NCI-H1105 treated with DMSO at 0.1 percent for 48 hours (cell line): ENCODE measurements around the gene CELA3A.
"Not testable (repeated sequence)": the region's sequence is repeated elsewhere in the genome, so short reads cannot be mapped to it uniquely, and the experiment has no call there.

Experiments
- DNase-seq: peaks from one replicate; lab custom pipeline; 2025; lab: John Stamatoyannopoulos, UW

Gene CELA3A

GRCh38 chr1:21981253-21981652 lies 20.2 kb upstream of the CELA3A start:
- not testable (repeated sequence) for DNase-seq

GRCh38 chr1:21982122-21982521 lies 19.3 kb upstream of the CELA3A start:
- not testable (repeated sequence) for DNase-seq

- DNase-seq: not testable (repeated sequence)
These were observed 17.9 kb upstream of the CELA3A start for GRCh38 chr1:21983539-21983938.

- not testable (repeated sequence) for DNase-seq
These were observed 15.6 kb upstream of the CELA3A start for GRCh38 chr1:21985893-21986292.

GRCh38 chr1:21986386-21986785 lies 15.1 kb upstream of the CELA3A start:
- not testable (repeated sequence) for DNase-seq

- not testable (repeated sequence) for DNase-seq
These were observed 11.6 kb upstream of the CELA3A start for GRCh38 chr1:21989672-21990393.

GRCh38 chr1:21992186-21992585 lies 9.3 kb upstream of the CELA3A start:
- DNase-seq: not testable (repeated sequence)

GRCh38 chr1:21994716-21995115 lies 6.7 kb upstream of the CELA3A start:
- not testable (repeated sequence) for DNase-seq

GRCh38 chr1:21996663-21996970 lies 4.8 kb upstream of the CELA3A start:
- not testable (repeated sequence) for DNase-seq

- not testable (repeated sequence) for DNase-seq
These were observed 3.4 kb upstream of the CELA3A start for GRCh38 chr1:21997891-21998623.

- not testable (repeated sequence) for DNase-seq
These were observed 2.7 kb upstream of the CELA3A start for GRCh38 chr1:21998624-21999294.

- not testable (repeated sequence) for DNase-seq
These were observed 1.8 kb upstream of the CELA3A start for GRCh38 chr1:21999645-22000044.

GRCh38 chr1:22002461-22002860 lies 1.0 kb downstream of the CELA3A start:
- not testable (repeated sequence) for DNase-seq

- not testable (repeated sequence) for DNase-seq
These were observed 1.4 kb downstream of the CELA3A start for GRCh38 chr1:22002875-22003274.

GRCh38 chr1:22003959-22004358 lies 2.5 kb downstream of the CELA3A start:
- not testable (repeated sequence) for DNase-seq

GRCh38 chr1:22005261-22006149 lies 4.0 kb downstream of the CELA3A start:
- peak; percentile 26 for DNase-seq

- not testable (repeated sequence) for DNase-seq
These were observed 5.3 kb downstream of the CELA3A start for GRCh38 chr1:22006736-22007135.

- DNase-seq: not testable (repeated sequence)
These were observed 5.8 kb downstream of the CELA3A start for GRCh38 chr1:22007262-22007661.

- not testable (repeated sequence) for DNase-seq
These were observed 8.1 kb downstream of the CELA3A start for GRCh38 chr1:22009566-22009965.

- not testable (repeated sequence) for DNase-seq
These were observed 11.3 kb downstream of the CELA3A start for GRCh38 chr1:22012752-22013151.

- DNase-seq: not testable (repeated sequence)
These were observed 13.2 kb downstream of the CELA3A start for GRCh38 chr1:22014575-22015206.
